WTC11 (cell line): ENCODE measurements around the gene DEFB131B. TPM values are rescaled to one million over a fixed set of nuclear protein-coding genes. Genes with fewer than 3 reads are reported as not detected.

ENCODE experiments used
- ATAC-seq: fragments of 200-7000 bp; cut with Tn5 transposase; 2 replicates; pipeline ENCODE4 v1.10.0; 2021; ENCODE audit warnings: mild to moderate bottlenecking, moderate library complexity
- CTCF ChIA-PET: fragments of 300-600 bp; sonication (Branson Sonifier 250); formaldehyde crosslinking; loops from one replicate; lab custom pipeline; 2021; ENCODE audit warnings: antibody characterized with exemption; lab: Charles Lee
- POLR2A ChIA-PET: fragments of 350-600 bp; sonication (Branson Sonifier 250); formaldehyde crosslinking; loops from one replicate; lab custom pipeline; 2021; ENCODE audit warnings: antibody characterized with exemption; lab: Charles Lee
- DNase-seq: peaks from one replicate; pipeline ENCODE4 v3.0.0; 2021; ENCODE audit warnings: low spot score
- H3K27ac Mint-ChIP-seq: 2 replicates; pipeline ENCODE4 v1.8.0; 2021; ENCODE audit warnings: mixed read lengths
- H3K27me3 Mint-ChIP-seq: 2 replicates; pipeline ENCODE4 v1.8.0; 2021; ENCODE audit warnings: low read depth, mild to moderate bottlenecking, moderate library complexity, mixed read lengths
- H3K36me3 Mint-ChIP-seq: 2 replicates; pipeline ENCODE4 v1.8.0; 2021; ENCODE audit warnings: mixed read lengths
- H3K4me1 Mint-ChIP-seq: 2 replicates; pipeline ENCODE4 v1.8.0; 2022; ENCODE audit warnings: mixed read lengths
- H3K4me3 Mint-ChIP-seq: 2 replicates; pipeline ENCODE4 v1.8.0; 2021; ENCODE audit warnings: mild to moderate bottlenecking, moderate library complexity, mixed read lengths
- H3K9me3 Mint-ChIP-seq: 2 replicates; pipeline ENCODE4 v1.8.0; 2021; ENCODE audit warnings: mixed read lengths
- CREB1 ChIP-seq: sonication (generic); formaldehyde crosslinking; IDR thresholded peaks from 2 replicates; pipeline ENCODE4 v1.8.0; 2023; ENCODE audit warnings: mild to moderate bottlenecking, missing genetic modification reagents
- E2F5 ChIP-seq: sonication (generic); formaldehyde crosslinking; IDR thresholded peaks from 2 replicates; pipeline ENCODE4 v1.8.1; 2022; ENCODE audit warnings: mild to moderate bottlenecking, moderate library complexity, missing genetic modification reagents
- EMX1 ChIP-seq: fragments of 250-450 bp; sonication (Bioruptor Pico); IDR thresholded peaks from 2 replicates; pipeline ENCODE4 v1.8.0; 2021; ENCODE audit warnings: mild to moderate bottlenecking
- FOXJ3 ChIP-seq: sonication (generic); formaldehyde crosslinking; IDR thresholded peaks from 2 replicates; pipeline ENCODE4 v1.9.0; 2021; ENCODE audit warnings: missing genetic modification reagents, mild to moderate bottlenecking, borderline replicate concordance
- GRHL2 ChIP-seq: fragments of 250-450 bp; sonication (Bioruptor Pico); IDR thresholded peaks from 2 replicates; pipeline ENCODE4 v1.8.0; 2022; ENCODE audit warnings: mild to moderate bottlenecking, moderate library complexity; ENCODE audit not compliant: insufficient replicate concordance, severe bottlenecking
- HMGA2 ChIP-seq: fragments of 250-450 bp; sonication (Bioruptor Pico); IDR thresholded peaks from 2 replicates; pipeline ENCODE4 v1.4.0; 2021; ENCODE audit warnings: mild to moderate bottlenecking, moderate library complexity
- IRF1 ChIP-seq: sonication (generic); formaldehyde crosslinking; IDR thresholded peaks from 2 replicates; pipeline ENCODE4 v1.8.0; 2023; ENCODE audit warnings: missing genetic modification reagents
- JAZF1 ChIP-seq: fragments of 250-450 bp; sonication (Bioruptor Pico); IDR thresholded peaks from 2 replicates; pipeline ENCODE4 v1.9.0; 2021; ENCODE audit warnings: moderate library complexity, mild to moderate bottlenecking, inconsistent platforms
- MYBL2 ChIP-seq: sonication (generic); formaldehyde crosslinking; IDR thresholded peaks from 2 replicates; pipeline ENCODE4 v1.8.1; 2023; ENCODE audit warnings: mild to moderate bottlenecking, moderate library complexity, missing genetic modification reagents
- OVOL2 ChIP-seq: fragments of 250-450 bp; sonication (Bioruptor Pico); IDR thresholded peaks from 2 replicates; pipeline ENCODE4 v1.9.0; 2021; ENCODE audit warnings: mild to moderate bottlenecking, borderline replicate concordance
- RELA ChIP-seq: sonication (generic); formaldehyde crosslinking; IDR thresholded peaks from 2 replicates; pipeline ENCODE4 v1.8.1; 2022; ENCODE audit warnings: missing genetic modification reagents, mild to moderate bottlenecking, borderline replicate concordance
- TP53 ChIP-seq: sonication (generic); formaldehyde crosslinking; IDR thresholded peaks from 2 replicates; pipeline ENCODE4 v1.8.1; 2023; ENCODE audit warnings: mild to moderate bottlenecking, missing genetic modification reagents
- ZMAT4 ChIP-seq: fragments of 250-450 bp; sonication (Bioruptor Pico); IDR thresholded peaks from 2 replicates; pipeline ENCODE4 v1.9.0; 2021; ENCODE audit warnings: mild to moderate bottlenecking
- ZNF317 ChIP-seq: sonication (generic); formaldehyde crosslinking; IDR thresholded peaks from 2 replicates; pipeline ENCODE4 v1.8.1; 2023; ENCODE audit warnings: low read depth, mild to moderate bottlenecking, moderate library complexity, missing genetic modification reagents, borderline replicate concordance
- ZNF396 ChIP-seq: fragments of 250-450 bp; sonication (Bioruptor Pico); IDR thresholded peaks from 2 replicates; pipeline ENCODE4 v1.8.0; 2021; ENCODE audit warnings: mild to moderate bottlenecking, moderate library complexity, borderline replicate concordance
- ZSCAN18 ChIP-seq: fragments of 250-450 bp; sonication (Bioruptor Pico); IDR thresholded peaks from 2 replicates; pipeline ENCODE4 v2.1.2; 2022; ENCODE audit warnings: mild to moderate bottlenecking, moderate library complexity
- total RNA-seq: library from RNA; stranded (reverse); gene quantifications from 3 replicates; pipeline ENCODE4 v1.2.3, GENCODE V29; 2021
- TF ChIP-seq, protein P1 (sequence below): fragments of 250-450 bp; sonication (Bioruptor Pico); IDR thresholded peaks from 2 replicates; pipeline ENCODE4 v1.9.0; 2021; ENCODE audit warnings: moderate library complexity, mild to moderate bottlenecking, inconsistent platforms, borderline replicate concordance
- TF ChIP-seq, protein P2 (sequence below): sonication (generic); formaldehyde crosslinking; IDR thresholded peaks from 2 replicates; pipeline ENCODE4 v1.8.1; 2022; ENCODE audit warnings: missing genetic modification reagents, borderline replicate concordance

Gene DEFB131B
- total RNA-seq, 1 experiment from 2014 or later: not detected

DNA sequence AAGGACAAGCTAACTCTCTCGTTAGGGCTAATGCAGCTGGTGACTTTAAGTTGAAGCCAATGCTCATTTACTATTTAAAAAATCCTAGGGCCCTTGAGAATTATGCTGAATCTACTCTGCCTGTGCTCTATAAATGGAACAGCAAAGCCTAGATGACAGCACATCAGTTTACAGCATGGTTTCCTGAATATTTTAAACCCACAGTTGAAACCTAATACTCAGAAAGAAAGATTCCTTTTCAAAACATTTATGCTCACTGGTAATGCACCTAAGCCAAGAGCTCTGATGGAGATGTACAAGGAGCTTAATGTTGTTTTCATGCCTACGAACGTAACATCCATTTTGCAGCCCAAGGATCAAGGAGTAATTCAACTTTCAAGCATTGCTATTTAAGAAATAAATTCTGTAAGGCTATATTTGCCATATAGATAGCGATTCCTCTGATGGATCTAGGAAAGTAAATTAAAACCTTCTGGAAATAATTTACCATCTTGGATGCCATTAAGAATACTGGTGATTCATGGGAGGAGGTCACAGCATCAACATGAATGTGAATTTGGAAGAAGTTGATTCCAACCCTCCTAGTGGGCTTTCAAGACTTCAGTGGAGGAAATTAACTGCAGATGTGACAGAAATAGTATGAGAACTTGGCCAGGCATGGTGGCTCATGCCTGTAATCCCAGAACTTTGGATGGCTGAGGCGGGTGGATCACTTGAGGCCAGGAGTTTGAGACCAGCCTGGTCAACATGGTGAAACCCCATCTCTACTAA lies 35.7 kb downstream of the DEFB131B start (continued):
- TF ChIP-seq, protein P1, sequence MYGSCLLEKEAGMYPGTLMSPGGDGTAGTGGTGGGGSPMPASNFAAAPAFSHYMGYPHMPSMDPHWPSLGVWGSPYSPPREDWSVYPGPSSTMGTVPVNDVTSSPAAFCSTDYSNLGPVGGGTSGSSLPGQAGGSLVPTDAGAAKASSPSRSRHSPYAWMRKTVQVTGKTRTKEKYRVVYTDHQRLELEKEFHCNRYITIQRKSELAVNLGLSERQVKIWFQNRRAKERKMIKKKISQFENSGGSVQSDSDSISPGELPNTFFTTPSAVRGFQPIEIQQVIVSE (CRISPR knock-in tag): no peak
- TF ChIP-seq ZSCAN18 (CRISPR knock-in tag): no peak
- TF ChIP-seq JAZF1 (CRISPR knock-in tag): no peak

GRCh38 chr11:71914617-71915189 lies 36.5 kb downstream of the DEFB131B start:
- peaks cover 2% of the 10 kb centered on the region; the same call in 1 of the 2 replicates for H3K4me1 Mint-ChIP-seq
- no peak overlapping the region for H3K4me3 Mint-ChIP-seq
- CTCF ChIA-PET: no interaction called here
- no peaks in the 10 kb centered on the region for H3K27me3 Mint-ChIP-seq
- no peak overlapping the region for H3K27ac Mint-ChIP-seq
- DNase-seq: no peak
- POLR2A ChIA-PET: no interaction called here
- TF ChIP-seq FOXJ3 (CRISPR knock-in tag): no peak
- TF ChIP-seq, protein P1 (CRISPR knock-in tag): no peak
- TF ChIP-seq ZNF396 (CRISPR knock-in tag): no peak
- TF ChIP-seq, protein P2, sequence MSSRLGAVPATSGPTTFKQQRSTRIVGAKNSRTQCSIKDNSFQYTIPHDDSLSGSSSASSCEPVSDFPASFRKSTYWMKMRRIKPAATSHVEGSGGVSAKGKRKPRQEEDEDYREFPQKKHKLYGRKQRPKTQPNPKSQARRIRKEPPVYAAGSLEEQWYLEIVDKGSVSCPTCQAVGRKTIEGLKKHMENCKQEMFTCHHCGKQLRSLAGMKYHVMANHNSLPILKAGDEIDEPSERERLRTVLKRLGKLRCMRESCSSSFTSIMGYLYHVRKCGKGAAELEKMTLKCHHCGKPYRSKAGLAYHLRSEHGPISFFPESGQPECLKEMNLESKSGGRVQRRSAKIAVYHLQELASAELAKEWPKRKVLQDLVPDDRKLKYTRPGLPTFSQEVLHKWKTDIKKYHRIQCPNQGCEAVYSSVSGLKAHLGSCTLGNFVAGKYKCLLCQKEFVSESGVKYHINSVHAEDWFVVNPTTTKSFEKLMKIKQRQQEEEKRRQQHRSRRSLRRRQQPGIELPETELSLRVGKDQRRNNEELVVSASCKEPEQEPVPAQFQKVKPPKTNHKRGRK: no peak
- TF ChIP-seq ZMAT4 (CRISPR knock-in tag): no peak
- TF ChIP-seq IRF1 (CRISPR knock-in tag): no peak
- TF ChIP-seq EMX1: no peak
- no peak for TF ChIP-seq TP53 (CRISPR knock-in tag)
- TF ChIP-seq MYBL2: no peak
- peaks cover 48% of the 10 kb centered on the region for H3K36me3 Mint-ChIP-seq
- no peak for ATAC-seq
- no peaks in the 10 kb centered on the region for H3K9me3 Mint-ChIP-seq

DNA sequence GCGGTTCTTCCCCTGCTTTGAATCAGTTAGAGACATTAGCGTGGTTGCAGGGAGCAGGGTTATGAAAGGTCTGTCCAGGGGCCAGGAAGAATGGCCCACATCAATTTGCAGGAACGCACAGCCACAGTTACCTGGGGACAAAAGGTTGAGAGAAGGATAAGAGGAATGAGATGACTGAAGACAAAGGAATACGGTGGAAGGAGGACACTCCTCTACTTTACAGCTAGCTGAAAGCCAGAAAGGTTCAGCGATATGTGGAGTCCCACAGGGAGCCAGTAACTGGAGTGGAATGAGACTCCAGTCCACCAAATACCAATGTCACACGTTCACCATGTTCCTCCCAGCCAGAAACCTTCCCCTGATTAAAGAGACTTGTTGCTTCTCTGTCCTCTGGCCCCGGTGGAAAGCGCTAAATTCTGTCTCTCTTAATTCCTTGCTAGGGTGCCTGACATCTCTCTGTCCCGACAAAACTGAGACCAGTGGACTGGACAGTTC lies 39.4 kb downstream of the DEFB131B start:
- no peaks in the 10 kb centered on the region for H3K4me1 Mint-ChIP-seq
- H3K36me3 Mint-ChIP-seq: peaks cover 37% of the 10 kb centered on the region
- no peak overlapping the region for H3K27ac Mint-ChIP-seq
- DNase-seq: no peak
- no peak overlapping the region for H3K4me3 Mint-ChIP-seq
- H3K27me3 Mint-ChIP-seq: no peaks in the 10 kb centered on the region
- ChIA-PET CTCF (no interaction called here), POLR2A (no interaction called here)
- no peak for ATAC-seq
- H3K9me3 Mint-ChIP-seq: no peaks in the 10 kb centered on the region
- no peak for TF ChIP-seq CREB1 (CRISPR knock-in tag)
- no peak for TF ChIP-seq ZSCAN18 (CRISPR knock-in tag)
- TF ChIP-seq ZNF317: no peak
- TF ChIP-seq, protein P2: no peak
- no peak for TF ChIP-seq RELA
- TF ChIP-seq E2F5 (CRISPR knock-in tag): no peak
- TF ChIP-seq GRHL2 (CRISPR knock-in tag): no peak
- TF ChIP-seq HMGA2: no peak
- no peak for TF ChIP-seq OVOL2 (CRISPR knock-in tag)
